HG03432 (cell line): ENCODE measurements around the gene RAPH1.

Experiments
- ATAC-seq: cut with Tn5 transposase; IDR thresholded peaks from one replicate; pipeline ENCODE4 v1.9.1; 2021; ENCODE audit warnings: mild to moderate bottlenecking, moderate library complexity; ENCODE audit not compliant: unreplicated experiment

RAPH1 gene

GRCh38 chr2:203366639-203367466, 168.2 kb downstream of the RAPH1 start:
- no peak for ATAC-seq

GRCh38 chr2:203361922-203362321, 173.2 kb downstream of the RAPH1 start:
- no peak for ATAC-seq

- ATAC-seq: no peak
Measured at GRCh38 chr2:203361495-203361894, 173.6 kb downstream of the RAPH1 start.

- ATAC-seq: no peak
Measured at GRCh38 chr2:203360833-203361430, 174.2 kb downstream of the RAPH1 start.

GRCh38 chr2:203359450-203359849, 175.7 kb downstream of the RAPH1 start:
- no peak for ATAC-seq

- ATAC-seq: no peak
Measured at GRCh38 chr2:203354966-203355365, 180.1 kb downstream of the RAPH1 start.

- no peak for ATAC-seq
Measured at GRCh38 chr2:203352604-203353255, 182.4 kb downstream of the RAPH1 start.

- ATAC-seq: no peak
Measured at GRCh38 chr2:203347375-203347774, 187.7 kb downstream of the RAPH1 start.

- ATAC-seq: no peak
Measured at GRCh38 chr2:203346612-203347011, 188.5 kb downstream of the RAPH1 start.

GRCh38 chr2:203344667-203345066, 190.4 kb downstream of the RAPH1 start:
- no peak for ATAC-seq
